ENCODE results near the gene CCL5. TPM values are rescaled to one million over a fixed set of nuclear protein-coding genes. Genes with fewer than 3 reads are reported as not detected.

The CCL5 gene
- total RNA-seq (2014; rRNA removed; shearing (Covaris generic)) = not detected in 2 replicates

DNA sequence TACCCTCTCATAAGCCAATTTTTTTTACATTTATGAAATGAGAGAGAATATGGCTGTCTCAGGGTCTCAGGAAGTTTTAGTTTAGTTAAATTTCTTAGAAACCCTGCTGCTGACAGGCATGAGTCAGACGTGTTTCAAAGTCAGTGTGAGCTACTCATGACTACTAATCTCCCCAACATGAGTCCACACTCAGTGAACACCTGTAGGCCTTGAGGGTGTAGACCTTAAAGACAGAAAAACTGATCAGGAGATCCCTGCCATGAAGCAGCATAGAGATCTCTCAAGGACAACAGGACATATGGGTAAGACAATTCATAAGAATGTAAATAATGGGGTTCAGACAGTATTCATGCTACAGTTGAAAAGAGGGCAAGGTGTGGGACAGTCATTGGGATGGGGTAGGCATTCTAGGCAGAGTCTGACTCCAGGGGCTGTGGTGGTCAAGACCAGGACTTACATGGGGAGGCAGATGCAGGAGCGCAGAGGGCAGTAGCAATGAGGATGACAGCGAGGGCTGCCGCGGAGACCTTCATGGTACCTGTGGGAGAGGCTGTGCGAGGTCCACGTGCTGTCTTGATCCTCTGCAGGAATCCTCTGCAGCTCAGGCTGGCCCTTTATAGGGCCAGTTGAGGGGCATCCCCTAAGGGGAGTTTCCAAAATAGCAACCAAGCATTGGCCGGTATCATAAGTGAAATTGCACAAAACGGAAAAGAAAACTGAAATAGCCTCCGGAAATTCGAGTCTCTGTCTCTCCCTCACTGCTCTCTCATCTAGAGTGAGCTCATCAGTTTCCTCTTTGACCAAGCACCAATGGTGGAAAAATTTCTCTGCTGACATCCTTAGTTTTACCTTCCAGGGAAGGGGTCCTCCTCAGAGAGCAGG is at the start of gene CCL5:
Gene CCL5, minus strand, starts transcription at position 588 of the 882 bp plus-strand sequence.
- Histone ChIP-seq H3K4me3 (no peak within 1 kb of the TSS), H3K36me3 (no peaks in the 10 kb centered on the region), H3K27me3 (replicated peaks) (no peaks in the 10 kb centered on the region), H3K9me3 (replicated peaks) (no peaks in the 10 kb centered on the region), H3K27ac (no peak within 1 kb of the TSS), H3K4me1 (replicated peaks) (no peaks in the 10 kb centered on the region)
- no peak for DNase-seq (ENCODE audit: low read depth in 1 of 2, low spot score in 2 of 2)

DNA sequence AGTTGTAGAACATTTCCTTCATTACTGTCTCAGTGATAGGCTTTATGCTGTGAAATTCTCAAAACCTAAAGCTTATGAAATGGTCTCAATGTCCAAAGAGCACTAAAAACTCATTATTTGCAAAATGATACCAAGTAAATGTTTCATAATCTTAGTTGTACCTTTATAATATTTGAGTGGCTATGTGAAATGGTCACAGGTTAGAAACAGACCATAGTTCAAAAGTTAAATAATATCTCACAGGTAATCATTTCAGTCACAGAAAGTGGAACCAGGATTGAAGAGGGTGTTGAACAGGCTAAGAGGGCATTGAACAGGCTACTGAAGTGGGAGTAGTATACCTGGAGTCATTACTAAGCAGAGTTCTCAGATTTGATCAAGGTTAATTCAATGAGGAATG is 47.6 kb upstream of the CCL5 start:
- no peak for DNase-seq (ENCODE audit: low read depth in 1 of 2, low spot score in 2 of 2)
- peaks cover 9% of the 10 kb centered on the region; the same call in 1 of the 2 replicates for H3K4me1 ChIP-seq (replicated peaks)
- H3K36me3 ChIP-seq = no peaks in the 10 kb centered on the region
- H3K4me3 ChIP-seq = no peak overlapping the region
- no peak overlapping the region for H3K27ac ChIP-seq
- no peaks in the 10 kb centered on the region for H3K9me3 ChIP-seq (replicated peaks)
- no peaks in the 10 kb centered on the region for H3K27me3 ChIP-seq (replicated peaks)

DNA sequence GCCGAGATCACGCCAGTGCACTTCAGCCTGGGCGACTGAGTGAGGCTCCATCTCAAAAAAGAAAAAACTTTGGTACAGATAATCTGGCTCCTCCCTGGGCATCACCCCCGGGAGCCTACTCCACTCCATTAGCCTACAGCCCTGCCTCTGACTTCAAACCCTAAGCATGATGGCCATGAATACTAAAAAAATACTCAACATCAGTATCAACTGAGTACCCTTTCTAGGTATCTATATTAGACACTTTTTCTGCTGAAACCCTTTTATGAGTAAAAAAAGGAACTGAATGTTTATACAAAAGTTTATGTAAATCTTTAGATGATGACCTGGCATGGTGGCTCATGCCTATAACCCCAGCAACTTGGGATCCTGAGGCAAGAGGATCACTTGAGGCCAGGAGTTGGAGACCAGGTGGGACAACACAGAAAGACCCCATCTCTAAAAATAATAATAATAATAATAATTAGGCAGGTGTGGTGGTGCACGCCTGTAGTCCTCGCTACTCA is 43.5 kb upstream of the CCL5 start:
- Histone ChIP-seq H3K27me3 (replicated peaks) (no peaks in the 10 kb centered on the region), H3K36me3 (no peaks in the 10 kb centered on the region), H3K9me3 (replicated peaks) (no peaks in the 10 kb centered on the region), H3K4me3 (no peak overlapping the region), H3K27ac (no peak overlapping the region), H3K4me1 (replicated peaks) (no peaks in the 10 kb centered on the region)
- no peak for DNase-seq (ENCODE audit: low read depth in 1 of 2, low spot score in 2 of 2)

DNA sequence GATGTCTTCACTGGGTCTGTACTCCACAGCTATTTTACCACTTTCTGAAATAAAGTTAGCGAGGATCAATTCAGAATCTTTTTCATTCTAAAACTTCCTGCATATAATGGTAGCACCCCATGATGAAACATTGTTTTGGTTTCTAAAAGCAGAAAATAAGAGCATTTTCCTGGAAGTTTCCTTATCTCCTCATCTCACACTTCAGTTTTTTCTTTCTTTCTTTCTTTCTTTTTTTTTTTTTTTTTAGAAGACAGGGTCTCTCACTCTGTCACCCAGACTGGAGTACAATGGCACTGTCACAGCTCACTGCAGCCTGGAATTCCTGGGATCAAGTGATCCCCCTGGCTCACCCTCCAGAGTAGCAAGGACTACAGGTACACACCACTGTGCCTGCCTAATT is 40.1 kb upstream of the CCL5 start:
- Histone ChIP-seq H3K4me3 (no peak overlapping the region), H3K27ac (no peak overlapping the region)

DNA sequence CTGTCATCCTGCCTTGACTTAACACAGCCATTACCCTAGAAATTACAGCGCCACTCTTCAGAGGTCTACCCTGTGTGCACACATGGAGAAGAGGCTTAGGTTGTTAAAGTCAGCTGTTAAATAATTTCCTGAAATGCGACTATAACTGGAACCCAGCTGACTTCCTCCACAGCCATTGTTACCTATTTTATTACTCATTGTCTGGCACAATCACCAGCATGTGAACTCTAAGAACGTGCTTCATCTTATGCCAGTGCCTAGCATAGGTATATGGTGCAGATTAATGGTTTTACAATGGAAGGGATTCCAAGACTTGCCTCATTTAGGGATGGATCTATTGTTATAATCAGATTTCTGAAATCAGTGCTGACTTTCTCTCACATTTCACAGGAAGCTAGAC is 38.5 kb upstream of the CCL5 start:
- H3K36me3 ChIP-seq = no peaks in the 10 kb centered on the region
- no peak overlapping the region for H3K27ac ChIP-seq
- no peak overlapping the region for H3K4me3 ChIP-seq
- H3K27me3 ChIP-seq (replicated peaks) = no peaks in the 10 kb centered on the region
- no peak for DNase-seq (ENCODE audit: low read depth in 1 of 2, low spot score in 2 of 2)
- no peaks in the 10 kb centered on the region for H3K4me1 ChIP-seq (replicated peaks)
- no peaks in the 10 kb centered on the region for H3K9me3 ChIP-seq (replicated peaks)

More for the DNA sequence above, 40.1 kb upstream of the CCL5 start:
- Histone ChIP-seq H3K27me3 (replicated peaks) (no peaks in the 10 kb centered on the region), H3K4me1 (replicated peaks) (no peaks in the 10 kb centered on the region), H3K9me3 (replicated peaks) (no peaks in the 10 kb centered on the region), H3K36me3 (no peaks in the 10 kb centered on the region)
- DNase-seq (ENCODE audit: low read depth in 1 of 2, low spot score in 2 of 2) = no peak

DNA sequence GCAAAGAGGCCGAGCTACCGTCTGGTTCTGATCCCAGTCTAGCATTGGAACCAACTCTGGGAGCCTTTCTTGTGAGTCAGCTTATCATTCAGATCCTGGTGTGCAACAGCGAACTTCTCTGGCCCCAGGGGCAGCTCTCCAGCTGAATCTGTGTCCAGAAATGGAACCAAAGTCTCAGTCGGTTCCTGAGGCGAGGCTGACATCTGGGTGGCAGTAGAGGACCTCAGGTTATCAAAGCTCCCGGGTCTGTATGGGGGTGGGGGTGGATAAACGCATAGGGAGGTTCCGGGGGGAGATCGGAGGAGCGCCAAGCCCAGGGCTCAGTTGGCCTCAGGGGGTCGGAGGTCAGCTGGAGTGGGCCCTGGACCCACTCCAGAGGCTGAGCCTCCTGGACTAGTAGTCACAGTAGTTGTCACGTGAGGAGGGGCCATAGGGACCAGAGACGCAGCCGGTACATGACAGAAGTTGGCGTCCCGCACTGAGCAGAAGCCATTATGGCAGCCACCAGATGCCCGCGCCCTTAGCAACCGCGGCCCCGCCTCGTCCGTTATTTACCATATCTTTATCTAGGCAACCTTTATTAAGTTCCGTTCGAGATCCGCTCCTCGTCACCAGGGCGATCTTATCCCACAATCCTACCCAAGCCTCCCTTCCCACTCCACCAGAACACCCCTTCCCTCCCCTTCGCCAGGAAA is 37.5 kb upstream of the CCL5 start:
- Histone ChIP-seq H3K27ac (no peak overlapping the region), H3K36me3 (no peaks in the 10 kb centered on the region), H3K4me1 (replicated peaks) (no peaks in the 10 kb centered on the region), H3K27me3 (replicated peaks) (no peaks in the 10 kb centered on the region), H3K4me3 (no peak overlapping the region), H3K9me3 (replicated peaks) (no peaks in the 10 kb centered on the region)
- no peak for DNase-seq (ENCODE audit: low read depth in 1 of 2, low spot score in 2 of 2)

DNA sequence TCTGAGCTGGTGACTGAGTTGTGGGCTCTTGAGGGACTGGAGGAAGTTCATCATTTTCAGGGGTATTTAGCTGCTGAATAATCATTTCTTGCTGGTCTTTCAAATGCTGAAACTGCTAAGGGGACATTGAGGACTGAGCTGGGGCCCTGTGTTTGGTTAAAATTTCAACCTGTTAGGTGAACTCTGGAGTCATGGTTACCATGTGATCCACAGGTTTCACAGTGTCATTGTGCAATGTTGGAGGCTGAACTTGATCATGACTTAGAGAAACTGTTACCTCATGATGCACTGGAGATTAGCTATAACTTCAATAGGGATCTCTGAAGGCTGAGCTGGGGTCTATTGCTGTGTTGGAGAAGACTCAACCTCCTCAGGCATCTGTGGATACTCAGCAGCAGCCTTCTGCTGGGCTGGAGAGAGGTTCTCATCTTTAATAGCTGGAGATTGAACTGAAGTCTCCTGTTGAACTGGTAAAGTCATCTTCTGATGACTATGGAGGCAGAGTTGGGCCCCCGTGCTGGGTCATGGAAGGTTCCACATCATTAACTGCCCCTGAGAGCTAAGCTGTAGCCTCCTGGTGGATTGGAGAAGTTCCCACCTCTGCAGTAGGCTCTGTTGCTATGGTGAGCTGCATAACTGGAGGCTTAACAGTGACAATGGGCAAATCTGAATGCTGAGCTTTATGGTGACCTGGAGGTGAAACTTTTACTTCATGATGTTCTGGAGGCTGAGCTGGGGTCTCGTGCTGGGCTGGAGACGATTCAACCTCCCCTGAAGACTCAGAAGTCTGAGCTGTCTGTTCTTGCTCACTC is 35.2 kb upstream of the CCL5 start:
- no peaks in the 10 kb centered on the region for H3K27me3 ChIP-seq (replicated peaks)
- no peaks in the 10 kb centered on the region for H3K4me1 ChIP-seq (replicated peaks)
- H3K27ac ChIP-seq = no peak overlapping the region
- no peaks in the 10 kb centered on the region for H3K9me3 ChIP-seq (replicated peaks)
- no peaks in the 10 kb centered on the region for H3K36me3 ChIP-seq
- no peak overlapping the region for H3K4me3 ChIP-seq
- DNase-seq (ENCODE audit: low read depth in 1 of 2, low spot score in 2 of 2) = no peak

DNA sequence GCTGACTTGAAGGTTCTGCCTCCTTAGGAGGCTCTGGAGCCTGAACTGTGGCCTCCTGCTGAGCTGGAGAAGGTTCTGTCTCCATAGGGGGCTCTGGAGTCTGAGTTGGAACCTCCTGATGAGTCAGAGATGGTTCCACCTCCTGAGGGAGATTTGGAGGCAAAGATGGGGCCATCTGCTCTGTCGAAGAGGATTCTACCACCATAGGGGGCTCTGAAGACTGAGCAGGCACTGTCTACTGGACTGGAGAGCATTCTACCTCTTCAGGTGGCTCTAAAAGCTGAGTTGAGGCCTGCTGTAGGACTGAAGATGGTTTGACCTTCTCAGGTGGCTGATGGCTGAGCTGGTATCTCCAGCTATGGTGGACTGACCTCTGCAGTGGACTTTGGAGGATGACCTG is 34.2 kb upstream of the CCL5 start:
- Histone ChIP-seq H3K27me3 (replicated peaks) (no peaks in the 10 kb centered on the region), H3K4me3 (no peak overlapping the region), H3K27ac (no peak overlapping the region), H3K36me3 (no peaks in the 10 kb centered on the region), H3K4me1 (replicated peaks) (no peaks in the 10 kb centered on the region), H3K9me3 (replicated peaks) (no peaks in the 10 kb centered on the region)
- no peak for DNase-seq (ENCODE audit: low read depth in 1 of 2, low spot score in 2 of 2)

DNA sequence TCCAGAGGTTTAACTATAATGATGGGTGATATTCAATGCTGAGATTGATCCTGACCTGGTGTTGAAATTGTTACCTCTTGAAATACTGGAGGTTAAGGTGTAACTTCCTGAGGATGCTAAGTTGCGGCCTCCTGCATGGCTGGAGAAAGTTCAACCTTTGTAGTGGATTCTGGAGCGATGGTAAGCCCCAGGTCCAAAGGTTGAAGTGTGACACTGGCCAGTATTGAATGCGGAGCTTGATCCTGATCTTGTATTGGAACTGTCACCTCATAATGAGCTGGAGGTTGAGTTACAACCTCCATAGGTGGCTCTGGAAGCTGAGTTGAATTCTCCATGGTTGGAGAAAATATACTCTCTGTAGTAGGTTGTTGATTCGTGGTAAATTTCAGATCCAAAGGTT is 33.4 kb upstream of the CCL5 start:
- H3K9me3 ChIP-seq (replicated peaks) = no peaks in the 10 kb centered on the region
- no peak overlapping the region for H3K27ac ChIP-seq
- H3K27me3 ChIP-seq (replicated peaks) = no peaks in the 10 kb centered on the region
- H3K4me1 ChIP-seq (replicated peaks) = no peaks in the 10 kb centered on the region
- DNase-seq (ENCODE audit: low read depth in 1 of 2, low spot score in 2 of 2) = no peak
- no peak overlapping the region for H3K4me3 ChIP-seq
- H3K36me3 ChIP-seq = no peaks in the 10 kb centered on the region

DNA sequence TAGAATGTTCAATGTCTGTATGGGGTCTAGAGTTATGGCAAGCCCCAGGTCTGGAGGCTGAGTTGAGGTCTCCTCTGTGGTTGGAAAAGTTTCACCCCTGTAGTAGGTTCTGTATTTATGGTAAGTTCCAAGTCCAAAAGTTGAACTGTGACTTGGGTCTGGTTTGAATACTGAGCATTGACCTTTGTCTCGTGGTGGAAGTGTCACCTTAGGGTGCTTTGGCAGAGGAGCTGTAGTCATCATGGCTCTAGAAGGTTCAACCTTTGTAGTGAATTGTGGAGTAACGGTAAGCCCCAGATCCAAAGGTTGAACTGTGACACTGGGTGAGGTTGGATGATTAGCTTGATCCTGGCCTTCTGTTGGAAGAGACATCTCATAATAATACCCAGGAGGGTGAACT is 32.8 kb upstream of the CCL5 start:
- Histone ChIP-seq H3K9me3 (replicated peaks) (no peaks in the 10 kb centered on the region), H3K4me3 (no peak overlapping the region), H3K27me3 (replicated peaks) (no peaks in the 10 kb centered on the region), H3K36me3 (no peaks in the 10 kb centered on the region), H3K27ac (no peak overlapping the region), H3K4me1 (replicated peaks) (no peaks in the 10 kb centered on the region)
- no peak for DNase-seq (ENCODE audit: low read depth in 1 of 2, low spot score in 2 of 2)

DNA sequence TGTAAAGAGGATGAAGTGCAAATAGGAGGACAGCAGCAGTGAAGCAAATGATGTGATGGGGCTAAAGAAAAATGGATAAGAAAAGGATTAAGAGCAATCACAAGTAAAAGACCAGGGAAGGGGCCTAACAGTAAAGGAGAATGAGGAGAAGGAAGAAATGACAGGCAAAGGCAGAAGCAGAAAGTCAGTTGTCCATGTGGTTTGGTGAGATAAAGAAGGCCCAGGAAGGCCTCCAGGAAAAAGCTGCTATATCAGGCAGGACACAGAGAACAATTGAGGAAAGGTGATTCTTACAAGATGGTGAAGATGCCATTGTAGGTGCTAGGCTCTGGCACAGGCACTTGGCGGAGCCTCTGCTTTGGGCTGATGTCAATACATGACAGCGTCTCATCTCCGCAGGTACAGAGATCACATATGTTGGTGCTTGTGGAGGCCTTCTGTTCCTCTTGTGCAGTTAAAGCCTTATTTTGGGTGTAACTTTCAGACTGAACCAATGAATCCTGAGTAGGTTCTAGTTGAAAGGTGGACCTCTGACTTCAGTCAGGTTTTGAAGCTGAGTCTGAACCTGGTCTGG is 32.3 kb upstream of the CCL5 start:
- Histone ChIP-seq H3K4me3 (no peak overlapping the region), H3K9me3 (replicated peaks) (no peaks in the 10 kb centered on the region), H3K27ac (no peak overlapping the region), H3K4me1 (replicated peaks) (no peaks in the 10 kb centered on the region), H3K27me3 (replicated peaks) (no peaks in the 10 kb centered on the region), H3K36me3 (no peaks in the 10 kb centered on the region)
- no peak for DNase-seq (ENCODE audit: low read depth in 1 of 2, low spot score in 2 of 2)

DNA sequence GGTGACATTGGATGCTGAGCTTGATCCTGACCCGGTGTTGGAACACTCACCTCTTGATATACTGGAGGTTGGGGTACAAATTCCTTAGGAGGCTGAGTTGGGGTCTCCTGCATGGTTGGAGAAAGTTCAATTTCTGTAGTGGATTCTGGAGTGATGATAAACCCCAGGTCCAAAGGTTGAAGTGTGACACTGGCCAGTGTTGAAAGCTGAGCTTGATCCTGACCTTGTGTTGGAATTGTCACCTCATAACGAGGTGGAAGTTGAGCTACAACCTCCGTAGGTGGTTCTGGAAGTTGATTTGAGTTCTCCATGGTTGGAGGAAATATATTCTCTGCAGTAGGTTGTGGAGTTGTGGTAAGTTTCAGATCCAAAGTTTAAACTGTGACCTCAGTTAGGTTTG is 29.2 kb upstream of the CCL5 start:
- Histone ChIP-seq H3K27me3 (replicated peaks) (no peaks in the 10 kb centered on the region), H3K36me3 (no peaks in the 10 kb centered on the region), H3K4me1 (replicated peaks) (no peaks in the 10 kb centered on the region), H3K9me3 (replicated peaks) (no peaks in the 10 kb centered on the region), H3K27ac (no peak overlapping the region), H3K4me3 (no peak overlapping the region)
- DNase-seq (ENCODE audit: low read depth in 1 of 2, low spot score in 2 of 2) = no peak

DNA sequence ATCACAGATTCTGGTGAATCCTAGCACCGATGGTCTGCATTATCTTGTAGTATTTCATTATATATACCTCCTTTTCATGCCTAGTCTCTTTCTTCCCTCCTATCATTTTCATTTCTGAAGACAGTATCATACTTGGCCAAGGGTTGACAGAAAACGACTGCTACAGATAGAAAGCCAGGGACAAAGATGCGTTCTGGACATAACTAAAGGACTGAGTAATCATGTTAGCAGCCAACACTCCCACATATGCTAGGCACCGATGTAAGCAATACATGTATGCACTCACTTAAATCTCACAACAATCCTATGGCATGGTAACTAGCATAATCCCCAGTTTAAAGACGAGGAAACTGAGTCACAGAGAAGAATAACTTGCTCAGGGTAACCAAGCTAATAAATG is 27.5 kb upstream of the CCL5 start:
- Histone ChIP-seq H3K4me3 (no peak overlapping the region), H3K27ac (no peak overlapping the region), H3K36me3 (no peaks in the 10 kb centered on the region), H3K27me3 (replicated peaks) (no peaks in the 10 kb centered on the region), H3K4me1 (replicated peaks) (no peaks in the 10 kb centered on the region), H3K9me3 (replicated peaks) (no peaks in the 10 kb centered on the region)
- no peak for DNase-seq (ENCODE audit: low read depth in 1 of 2, low spot score in 2 of 2)
